Measurements from ENCODE around the gene SASH1. TPM values are rescaled to one million over a fixed set of nuclear protein-coding genes. Genes with fewer than 3 reads are reported as not detected.

Gene SASH1
- polyA plus RNA-seq, 3 donors: 25.2 to 33.8 (median 27.3) TPM

DNA sequence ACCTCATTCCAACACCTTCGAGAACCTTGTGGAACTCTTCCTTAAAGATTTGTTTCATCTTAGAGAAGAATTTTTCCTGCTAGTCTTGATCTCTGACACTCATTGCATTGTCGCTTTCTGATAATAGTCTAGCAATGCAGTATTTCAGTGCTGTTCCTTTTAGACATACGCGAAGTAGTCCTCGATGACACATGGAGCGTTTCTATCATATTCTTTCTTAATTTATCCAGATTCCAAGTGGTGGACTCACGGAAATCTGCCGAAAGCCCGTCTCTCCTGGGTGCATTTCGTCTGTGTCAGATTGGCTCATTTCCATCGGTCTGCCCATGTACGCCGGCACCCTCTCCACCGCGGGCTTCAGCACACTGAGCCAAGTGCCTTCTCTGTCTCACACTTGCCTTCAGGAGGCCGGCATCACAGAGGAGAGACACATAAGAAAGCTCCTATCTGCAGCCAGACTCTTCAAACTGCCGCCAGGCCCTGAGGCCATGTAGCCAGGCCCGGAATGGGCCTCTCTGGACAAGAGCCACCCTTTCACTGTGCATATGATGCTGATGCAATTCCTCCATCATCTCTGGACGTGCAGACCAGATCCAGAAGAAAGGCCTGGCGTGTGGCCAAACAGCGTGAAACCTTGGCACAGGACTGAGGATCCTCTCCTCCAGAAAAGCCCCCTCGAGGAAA lies 205.6 kb downstream of the SASH1 start:
- no peak for DNase-seq (ENCODE audit: extremely low read depth in 1 of 11, low read depth in 9 of 11, low spot score in 4 of 11)

DNA sequence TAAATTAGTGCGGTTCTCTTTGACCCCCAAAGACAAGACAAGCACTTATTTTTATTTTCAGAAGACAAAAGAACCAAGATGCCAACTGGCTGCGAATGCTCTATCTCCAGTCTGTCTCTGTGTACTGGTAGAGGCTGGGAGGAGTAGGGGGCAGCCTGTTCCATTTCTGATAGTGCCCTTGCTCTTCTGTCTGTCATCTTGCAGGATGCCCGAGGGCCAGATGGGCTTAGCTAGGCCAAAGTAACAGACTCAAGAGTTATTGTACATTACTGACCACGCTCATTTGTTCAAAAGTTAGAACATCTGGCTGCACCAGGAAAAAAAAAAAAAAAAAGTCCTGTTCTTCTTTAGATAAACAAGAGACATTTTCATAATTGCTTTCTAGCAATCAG lies 206.1 kb downstream of the SASH1 start:
- DNase-seq (ENCODE audit: extremely low read depth in 1 of 11, low read depth in 9 of 11, low spot score in 4 of 11): no peak

DNA sequence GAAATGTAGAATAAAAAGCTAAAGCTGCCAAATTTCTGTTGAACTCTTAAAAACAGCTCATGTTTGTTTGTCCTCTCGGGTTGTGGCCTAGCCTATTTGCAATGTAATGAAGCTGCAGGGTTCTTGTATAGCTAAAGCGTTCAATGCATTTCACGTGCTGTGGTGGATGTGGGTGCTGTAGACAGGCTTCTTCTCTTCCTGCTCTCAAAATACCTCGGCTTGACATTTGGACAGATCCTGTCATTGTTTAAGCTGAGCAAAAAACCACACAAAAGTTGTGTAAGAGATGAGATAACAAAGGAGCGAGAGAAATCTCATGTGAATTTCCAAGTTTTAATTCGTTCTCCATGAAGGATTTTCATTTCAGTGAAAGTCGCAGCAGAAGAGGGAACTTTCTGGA lies 207.9 kb downstream of the SASH1 start:
- no peak for DNase-seq (ENCODE audit: extremely low read depth in 1 of 11, low read depth in 9 of 11, low spot score in 4 of 11)

DNA sequence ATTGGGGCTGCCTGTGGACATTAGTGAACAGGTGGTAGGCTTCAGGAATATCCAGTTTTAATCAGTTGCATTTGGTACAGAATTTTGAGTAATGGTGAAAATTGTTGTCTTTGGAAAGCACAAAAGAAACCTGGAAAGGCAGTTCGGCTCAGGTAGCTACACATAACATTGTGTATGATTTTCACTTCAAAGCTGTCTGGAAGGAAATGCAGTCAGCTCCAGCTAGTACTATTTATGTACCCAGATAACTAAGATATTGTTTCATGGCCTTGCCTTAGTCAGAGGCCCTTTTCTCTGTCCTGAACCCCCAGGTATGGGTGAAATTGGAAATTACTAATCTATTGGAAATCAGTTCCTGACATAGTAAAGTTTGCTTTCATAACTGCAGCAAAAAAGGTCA lies 208.6 kb downstream of the SASH1 start:
- no peak for DNase-seq (ENCODE audit: extremely low read depth in 1 of 11, low read depth in 9 of 11, low spot score in 4 of 11)

DNA sequence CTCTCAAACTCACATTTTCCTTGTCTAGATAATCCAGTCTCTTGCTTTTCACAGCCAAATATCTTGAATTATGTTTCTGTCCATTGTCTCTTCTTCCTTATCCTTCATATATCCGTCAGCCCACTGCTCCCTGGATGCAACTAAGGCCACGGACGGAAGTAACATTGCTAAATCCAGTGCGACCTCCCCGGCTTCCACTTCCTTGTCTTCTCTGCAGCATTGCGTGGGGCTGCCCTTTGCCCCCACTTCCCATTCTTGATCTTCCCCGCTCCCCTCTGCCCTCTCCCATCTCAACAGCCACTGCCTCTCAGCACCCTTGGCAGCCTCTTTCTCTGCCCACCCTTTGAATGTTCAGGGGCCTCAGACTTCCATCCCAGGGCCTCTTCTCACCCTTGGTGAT lies 213.8 kb downstream of the SASH1 start:
- DNase-seq (ENCODE audit: extremely low read depth in 1 of 11, low read depth in 9 of 11, low spot score in 4 of 11): no peak

DNA sequence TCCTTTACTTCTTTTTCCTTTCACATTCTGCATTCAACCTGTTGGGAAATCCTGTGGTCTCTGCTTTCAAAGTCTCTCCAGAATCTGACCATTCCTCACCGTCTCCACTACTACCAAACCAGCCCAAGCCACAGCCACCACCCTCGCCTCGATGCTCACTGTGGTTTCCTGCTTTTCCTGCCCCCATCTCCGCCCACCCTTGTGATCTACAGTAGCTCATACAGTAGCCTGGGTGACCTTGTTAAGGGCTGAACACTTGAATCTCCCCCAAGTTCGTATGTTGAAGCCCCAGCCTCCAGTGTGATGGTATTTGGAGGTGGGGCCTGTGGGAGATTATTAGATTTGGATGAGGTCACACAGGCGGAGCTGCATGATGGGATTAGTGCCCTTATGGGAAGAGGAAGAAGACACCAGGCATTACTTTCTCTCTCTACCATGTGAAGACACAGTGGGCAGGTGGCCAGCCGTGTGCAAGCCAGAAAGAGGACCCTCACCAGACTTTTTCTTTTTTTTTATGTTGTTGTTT lies 215.2 kb downstream of the SASH1 start:
- DNase-seq (ENCODE audit: extremely low read depth in 1 of 11, low read depth in 9 of 11, low spot score in 4 of 11): no peak

DNA sequence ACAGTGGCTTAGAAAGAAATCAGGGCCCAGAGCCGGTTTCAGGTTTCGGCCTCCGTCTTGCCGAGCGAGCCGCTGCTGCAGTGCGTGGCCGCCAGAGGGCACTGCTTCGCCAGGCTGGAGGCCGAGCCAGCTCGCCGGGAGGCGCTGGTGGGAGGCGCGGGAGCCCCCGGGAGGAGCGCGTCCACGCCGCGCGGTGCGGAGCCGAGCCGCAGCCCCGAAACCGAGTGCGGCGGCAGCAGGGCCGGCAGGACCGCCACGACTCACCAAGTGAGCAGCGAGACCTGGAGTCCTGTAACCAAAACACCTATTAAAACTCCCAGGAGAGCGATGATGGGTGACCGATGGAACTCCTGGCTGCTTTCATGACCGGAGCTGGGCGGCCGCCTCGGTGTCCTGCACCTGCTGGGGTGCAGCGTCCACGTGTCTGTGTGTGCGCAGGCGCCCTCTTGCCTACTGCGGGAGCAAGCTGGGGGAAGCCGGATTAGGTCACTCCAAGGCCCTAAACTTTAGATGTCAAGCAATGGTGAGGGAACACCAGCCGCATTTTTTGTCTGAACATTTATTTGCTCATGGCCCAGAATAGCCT lies 217.3 kb downstream of the SASH1 start:
- DNase-seq (ENCODE audit: extremely low read depth in 1 of 11, low read depth in 9 of 11, low spot score in 4 of 11): peak; percentile 44 to 82 (median 77)

DNA sequence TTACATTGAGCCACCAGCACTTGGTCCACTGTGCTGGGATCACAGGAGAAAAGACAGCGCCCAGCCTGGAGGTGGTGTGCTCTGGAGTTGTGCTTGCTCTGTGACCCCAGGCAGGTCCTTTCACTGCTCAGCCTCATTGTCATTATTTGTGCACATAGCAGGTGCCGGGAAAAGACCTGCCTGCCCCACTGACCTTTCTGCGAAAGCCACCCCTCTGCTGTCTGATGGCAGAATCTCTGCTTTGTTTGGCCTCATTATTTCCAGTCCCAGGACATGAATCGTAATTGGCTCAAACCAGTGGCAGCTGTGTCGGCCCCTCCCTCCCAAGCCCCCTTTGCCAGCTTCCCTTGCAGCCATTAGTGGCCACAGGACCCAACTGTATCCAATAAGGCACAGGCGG lies 219.0 kb downstream of the SASH1 start:
- DNase-seq (ENCODE audit: extremely low read depth in 1 of 11, low read depth in 9 of 11, low spot score in 4 of 11): no peak

DNA sequence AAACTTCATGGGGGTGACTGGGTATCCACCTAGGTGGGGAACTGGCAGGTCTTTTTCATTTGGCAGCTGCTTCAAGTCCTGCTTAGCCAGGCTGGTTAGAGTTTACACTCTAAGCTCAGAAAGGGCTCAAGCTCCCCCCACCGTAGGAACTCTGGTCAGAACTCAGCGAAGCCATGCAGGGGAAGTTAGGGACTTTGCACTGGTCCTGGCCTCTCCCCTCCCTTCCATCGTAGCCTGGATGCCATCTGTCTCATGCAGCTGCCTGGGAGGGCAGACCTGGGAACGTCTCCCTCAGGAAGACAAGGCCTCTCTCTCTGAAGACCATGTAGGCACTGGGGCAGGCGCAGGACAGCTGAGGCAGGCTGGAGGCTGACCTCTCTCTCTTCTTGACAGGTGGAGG lies 220.4 kb downstream of the SASH1 start:
- no peak for DNase-seq (ENCODE audit: extremely low read depth in 1 of 11, low read depth in 9 of 11, low spot score in 4 of 11)

DNA sequence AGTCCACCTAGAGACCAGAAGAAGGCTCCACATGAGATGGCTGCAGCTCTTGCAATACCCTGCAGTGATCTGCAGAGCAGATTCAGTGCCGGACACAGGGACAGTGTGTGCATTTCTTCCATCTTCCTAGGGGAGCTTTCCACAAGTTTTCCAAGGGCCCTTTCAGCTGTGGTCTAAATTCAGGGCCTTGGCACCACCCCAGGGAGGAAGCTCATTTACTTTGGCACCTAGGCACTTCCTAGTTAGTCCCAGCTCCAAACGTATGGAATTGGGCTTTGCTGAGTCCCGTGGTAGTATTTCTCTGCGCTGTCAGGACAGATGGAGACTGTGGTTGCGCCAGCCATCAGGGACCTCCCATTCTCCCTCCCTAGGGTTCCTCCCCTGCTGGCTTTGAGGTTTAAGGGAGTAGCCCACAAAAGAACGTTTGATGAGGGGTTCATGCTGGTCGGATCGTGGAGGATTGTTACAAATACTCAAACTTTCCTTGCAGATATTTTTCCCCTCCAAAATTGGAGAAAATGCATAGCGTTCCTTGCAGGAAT lies 221.9 kb downstream of the SASH1 start:
- DNase-seq (ENCODE audit: extremely low read depth in 1 of 11, low read depth in 9 of 11, low spot score in 4 of 11): no peak

DNA sequence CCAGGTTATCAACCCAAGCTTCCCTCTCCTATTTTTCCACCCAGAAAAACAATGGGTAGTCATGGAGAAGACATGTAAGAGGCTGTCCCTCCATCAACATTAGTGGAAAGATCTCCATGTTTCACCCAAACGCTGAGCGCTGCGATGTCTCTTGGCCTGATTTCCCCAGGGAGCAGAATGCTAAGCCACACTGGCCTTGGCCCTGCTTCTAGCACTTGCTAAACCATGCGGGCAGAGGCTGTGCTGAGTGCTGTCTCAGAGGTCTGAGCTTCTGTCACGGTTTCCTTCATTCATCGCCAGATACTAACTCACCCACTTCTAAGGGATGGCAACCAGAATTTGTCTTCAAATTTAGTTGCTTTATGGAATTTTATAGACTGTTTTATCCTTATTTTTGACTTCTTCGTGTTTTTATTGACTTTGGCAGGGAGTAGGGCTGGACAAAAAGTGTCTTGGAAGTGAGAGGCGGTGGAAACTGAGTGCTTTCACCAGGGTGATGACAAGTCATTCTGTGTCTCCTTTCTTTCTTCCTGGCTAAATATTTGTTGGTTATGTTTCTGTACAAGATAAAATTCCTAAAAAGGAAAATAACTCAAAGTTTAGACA lies 222.8 kb downstream of the SASH1 start:
- no peak for DNase-seq (ENCODE audit: extremely low read depth in 1 of 11, low read depth in 9 of 11, low spot score in 4 of 11)

DNA sequence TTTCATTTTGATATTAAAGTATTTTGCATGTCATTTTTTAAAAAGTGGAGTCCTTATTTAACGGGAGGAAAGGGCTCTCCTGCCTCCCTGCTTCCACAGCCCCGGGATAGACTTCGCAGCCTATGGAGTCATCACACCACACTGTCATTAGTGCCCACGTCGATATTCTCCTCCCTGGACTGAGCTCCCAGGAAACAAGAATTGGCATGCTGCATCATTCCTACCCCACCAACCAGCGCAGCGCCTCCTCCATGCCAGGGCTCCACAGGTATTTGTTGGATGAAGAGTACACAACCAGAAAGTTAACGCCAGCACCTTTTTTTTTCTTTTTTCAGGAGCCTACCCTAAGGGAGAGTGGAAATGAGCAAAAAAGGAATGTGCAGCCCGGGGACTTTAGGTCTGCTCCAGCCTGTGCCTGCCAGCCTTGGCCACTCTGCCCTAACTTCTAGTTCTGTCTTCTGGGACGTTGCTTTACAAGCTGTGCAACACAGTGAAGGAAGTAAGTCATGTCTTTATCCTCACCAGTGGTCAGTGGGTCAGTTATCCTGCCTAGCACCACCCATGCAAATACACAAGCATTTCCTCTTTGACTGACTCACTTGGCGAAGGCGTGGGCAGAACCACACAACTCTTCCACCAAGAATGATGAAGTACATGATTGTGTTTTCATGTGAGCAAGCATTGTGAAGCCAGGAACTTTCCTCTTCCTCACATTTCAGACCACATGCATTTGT lies 223.5 kb downstream of the SASH1 start:
- DNase-seq (ENCODE audit: extremely low read depth in 1 of 11, low read depth in 9 of 11, low spot score in 4 of 11): no peak

DNA sequence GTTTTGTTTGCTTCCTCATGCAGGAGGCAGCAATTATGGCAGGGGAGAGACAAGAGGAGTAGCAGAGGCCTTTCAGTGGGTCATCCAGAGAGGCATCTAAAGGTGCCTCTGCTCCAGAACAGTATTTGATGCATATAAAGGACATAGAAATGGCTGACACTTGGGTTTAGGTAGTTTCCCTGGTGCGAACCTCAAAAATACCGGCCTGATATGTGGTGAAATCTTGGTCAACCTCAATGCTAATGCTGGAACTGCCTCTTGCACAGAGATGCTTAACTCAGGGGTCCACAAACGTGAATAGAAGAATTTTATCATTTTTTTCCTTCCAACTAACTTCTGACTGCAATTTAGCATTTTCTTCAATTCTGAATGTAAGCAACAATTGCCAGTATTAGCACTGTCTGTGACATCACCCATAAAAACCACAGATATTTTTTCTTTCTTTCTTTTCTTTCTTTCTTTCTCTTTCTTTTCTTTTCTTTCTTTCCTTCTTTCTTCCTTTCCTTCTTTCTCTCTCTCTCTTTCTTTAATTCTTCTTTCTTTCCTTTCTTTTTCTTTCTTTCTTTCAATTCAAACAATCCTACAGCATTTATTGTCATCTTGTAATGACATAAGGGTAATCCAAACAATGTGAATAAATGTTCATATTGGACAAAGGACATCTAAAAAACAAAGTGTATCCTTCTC lies 224.2 kb downstream of the SASH1 start:
- no peak for DNase-seq (ENCODE audit: extremely low read depth in 1 of 11, low read depth in 9 of 11, low spot score in 4 of 11)

DNA sequence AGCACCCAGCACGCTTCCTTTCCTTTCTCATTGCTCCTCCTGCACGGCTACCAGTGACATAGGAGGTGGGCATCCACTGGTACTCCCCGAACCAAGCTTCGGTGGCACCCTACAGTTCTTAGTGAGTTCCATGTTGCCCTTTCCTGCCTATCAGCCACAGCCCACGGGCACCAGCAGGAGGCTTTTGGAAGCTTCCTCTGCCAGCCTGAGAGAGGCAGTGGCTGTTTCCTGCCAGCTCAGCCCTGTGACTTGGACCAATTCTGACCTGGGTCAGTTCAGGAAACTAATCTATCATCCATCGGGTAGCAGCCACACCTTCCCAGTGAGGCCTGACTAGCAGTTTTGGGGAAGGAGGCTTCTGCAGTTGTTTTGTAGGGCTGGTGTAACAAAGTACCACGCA lies 227.8 kb downstream of the SASH1 start:
- no peak for DNase-seq (ENCODE audit: extremely low read depth in 1 of 11, low read depth in 9 of 11, low spot score in 4 of 11)

DNA sequence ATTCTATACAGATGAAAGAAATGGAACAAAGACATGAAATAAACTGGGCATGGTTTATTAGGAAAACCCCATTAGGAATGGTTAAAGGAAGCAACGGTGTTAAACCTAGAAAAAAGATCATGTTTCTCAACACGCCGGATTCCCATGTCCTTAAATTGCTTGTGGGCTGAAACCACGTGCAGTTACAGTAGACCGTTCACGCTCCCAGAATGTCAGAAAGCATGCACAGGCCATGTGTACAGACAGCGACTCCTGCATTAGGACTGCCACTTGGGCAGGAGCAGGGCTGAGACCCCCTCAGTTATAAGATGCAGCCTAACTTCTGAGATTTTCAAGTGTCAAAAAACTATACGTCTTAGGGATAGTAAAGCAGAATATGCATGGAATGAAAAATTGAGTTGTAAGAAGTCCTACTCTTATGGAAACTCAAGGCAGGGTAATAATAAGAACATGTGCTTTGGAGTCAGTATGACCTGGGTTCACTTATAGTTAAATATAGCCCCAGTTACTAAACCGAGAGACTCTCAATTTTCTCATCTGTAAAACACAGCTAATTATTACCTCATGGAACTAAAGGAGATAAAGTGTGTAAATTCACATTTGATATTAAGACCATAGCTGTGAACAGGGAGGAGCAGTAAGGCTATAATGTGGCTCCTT lies 230.2 kb downstream of the SASH1 start:
- DNase-seq (ENCODE audit: extremely low read depth in 1 of 11, low read depth in 9 of 11, low spot score in 4 of 11): no peak

DNA sequence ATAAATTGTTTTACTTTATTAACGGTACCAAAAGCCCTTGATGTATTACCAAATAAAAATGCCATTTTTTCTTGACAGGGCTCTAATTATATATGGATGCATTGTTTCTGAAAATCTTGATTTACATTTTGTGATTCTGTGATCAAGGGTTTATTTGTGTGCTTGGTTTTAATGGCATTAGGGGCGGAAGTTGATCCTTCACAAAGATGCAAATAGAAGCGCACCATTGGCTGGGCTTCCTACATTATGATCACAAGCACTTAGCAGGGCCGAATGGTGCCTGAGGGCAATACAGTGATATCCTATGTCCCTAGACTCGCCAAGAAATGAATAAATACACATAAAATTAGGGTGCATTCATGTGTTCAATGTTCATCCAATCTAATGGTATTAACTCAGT lies 231.3 kb downstream of the SASH1 start:
- no peak for DNase-seq (ENCODE audit: extremely low read depth in 1 of 11, low read depth in 9 of 11, low spot score in 4 of 11)

DNA sequence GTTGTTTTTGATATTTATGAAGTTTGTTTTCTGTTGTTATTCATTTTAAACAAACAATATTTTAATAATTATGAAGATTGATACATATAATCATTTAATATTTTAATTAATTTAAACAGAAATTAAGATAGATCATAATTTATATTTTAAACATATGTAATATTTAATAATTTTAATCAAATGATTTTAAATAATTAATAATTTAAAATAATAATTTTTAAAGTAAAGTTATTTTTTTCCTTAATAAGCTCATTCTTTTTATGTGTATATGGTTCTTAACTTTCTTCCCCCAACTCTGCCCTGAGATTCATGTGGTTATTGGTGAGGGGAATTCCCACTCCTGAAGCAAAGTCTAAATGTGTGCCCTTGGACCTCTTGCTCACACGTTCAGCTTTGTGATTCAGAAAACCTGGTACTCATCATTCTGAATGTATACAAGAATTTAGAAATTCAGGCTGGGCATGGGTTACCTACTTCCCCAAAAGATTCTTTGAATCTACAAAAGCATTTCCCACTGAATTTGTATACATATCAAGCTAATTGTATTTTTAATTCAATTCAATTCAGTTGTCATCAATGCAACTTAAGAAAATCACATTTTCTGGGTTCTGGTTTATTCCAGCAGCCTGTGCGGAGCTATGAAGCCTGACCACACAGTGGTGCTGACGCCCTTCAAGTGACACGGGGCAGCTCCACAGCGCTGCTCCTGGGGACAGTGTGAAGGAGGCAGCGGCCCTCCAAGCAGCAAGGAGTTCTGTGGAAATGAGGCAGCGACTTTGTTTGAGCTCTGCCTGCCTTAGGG lies 235.2 kb downstream of the SASH1 start:
- DNase-seq (ENCODE audit: extremely low read depth in 1 of 11, low read depth in 9 of 11, low spot score in 4 of 11): peak; percentile 45 to 74 (median 65)

DNA sequence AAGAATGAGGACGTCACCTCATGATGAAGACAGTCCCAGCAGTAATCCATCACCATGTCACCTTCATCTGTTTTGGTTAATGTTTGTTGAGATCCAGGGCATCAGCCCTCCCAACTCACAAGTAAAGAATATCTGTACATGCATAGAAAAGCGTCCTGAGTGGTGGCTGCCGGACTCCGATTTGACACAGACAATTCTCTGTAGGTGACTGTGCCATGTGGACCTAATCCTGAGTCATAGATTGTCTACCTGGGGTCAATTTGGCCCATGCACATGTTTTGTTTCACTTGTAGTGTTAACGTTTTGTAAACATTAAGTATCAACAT lies 235.8 kb downstream of the SASH1 start:
- DNase-seq (ENCODE audit: extremely low read depth in 1 of 11, low read depth in 9 of 11, low spot score in 4 of 11): no peak
